ENCODE results near the gene SALL4. TPM values are rescaled to one million over a fixed set of nuclear protein-coding genes. Genes with fewer than 3 reads are reported as not detected.

The SALL4 gene
- total RNA-seq, 4 donors from 2014 or later, result not detected

GRCh38 chr20:51750037-51750769 lies 52.1 kb downstream of the SALL4 start:
- Histone ChIP-seq H3K27me3 (no peaks in the 10 kb centered on the region), H3K4me3 (no peak overlapping the region), H3K27ac (replicated peaks in 1 of 4) (peak overlapping the region; percentile 47 to 78 (median 57)), H3K4me1 (peaks cover 26 to 45% (median 44%) of the 10 kb centered on the region in 4 donors), H3K36me3 (no peaks in the 10 kb centered on the region), H3K9me3 (no peaks in the 10 kb centered on the region)
- WGBS, result 69% methylated on average over 19 of the region's 19 CpGs
- TF ChIP-seq POLR2AphosphoS5 (IDR thresholded peaks at IDR 0.05) (peak; percentile 31 to 79), CTCF (IDR thresholded peaks at IDR 0.05) (no peak), EP300 (IDR thresholded peaks at IDR 0.05) (no peak), POLR2A (IDR thresholded peaks at IDR 0.05; ENCODE audit: low read depth) (no peak)
- DNase-seq (ENCODE audit: extremely low spot score), result no peak
- intact Hi-C loops (cut with DNase I), result no loop called here

- 10% methylated on average over 1 of the region's 1 CpG for WGBS
Measured at GRCh38 chr20:51749674-51750036, 52.7 kb downstream of the SALL4 start.

DNA sequence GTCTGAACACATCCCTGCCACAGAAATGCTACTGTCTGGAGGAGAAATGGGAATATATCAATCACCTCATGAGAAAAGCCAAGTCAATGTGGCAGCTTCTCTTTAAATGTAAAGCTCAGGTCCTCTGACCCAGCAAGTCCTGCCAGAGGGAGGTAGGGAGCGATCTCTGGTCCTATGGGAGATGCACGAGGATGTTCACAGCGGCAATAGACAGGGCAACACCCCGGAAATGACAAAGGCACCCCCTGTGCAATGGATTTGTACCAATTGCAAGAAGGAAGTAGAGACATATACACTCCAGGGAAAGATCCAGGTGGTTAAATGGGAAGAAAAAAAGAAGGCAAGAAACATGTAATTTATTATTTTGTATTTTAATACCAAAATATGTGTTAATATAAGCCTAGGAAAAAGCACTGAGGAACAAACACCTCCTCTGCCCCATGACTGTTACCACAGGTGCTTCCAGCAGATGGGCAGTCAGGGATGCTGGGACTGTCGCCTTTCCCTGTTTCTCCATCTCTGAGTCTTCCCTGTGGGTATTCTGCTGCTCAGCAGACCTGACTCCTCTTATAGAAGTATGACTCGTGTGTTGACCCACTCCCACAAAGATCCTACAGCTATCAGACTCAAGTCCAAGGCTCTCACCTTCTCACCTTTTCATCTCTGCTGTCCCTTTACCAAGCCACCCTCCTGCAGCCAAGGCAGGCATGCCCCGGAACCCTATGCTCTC lies 55.0 kb downstream of the SALL4 start:
- H3K27ac ChIP-seq (replicated peaks in 1 of 4), result no peak overlapping the region
- H3K9me3 ChIP-seq, result no peaks in the 10 kb centered on the region
- no peaks in the 10 kb centered on the region for H3K36me3 ChIP-seq
- no peak for DNase-seq (ENCODE audit: extremely low spot score)
- 83% methylated on average over 7 of the region's 7 CpGs for WGBS
- intact Hi-C loops (cut with DNase I), result no loop called here
- no peaks in the 10 kb centered on the region for H3K27me3 ChIP-seq
- no peak for TF ChIP-seq POLR2A (IDR thresholded peaks at IDR 0.05; ENCODE audit: low read depth)
- no peak for TF ChIP-seq CTCF (IDR thresholded peaks at IDR 0.05)
- TF ChIP-seq POLR2AphosphoS5 (IDR thresholded peaks at IDR 0.05), result no peak
- TF ChIP-seq EP300 (IDR thresholded peaks at IDR 0.05), result no peak
- H3K4me1 ChIP-seq, result peaks cover 22 to 51% (median 38%) of the 10 kb centered on the region in 4 donors
- no peak overlapping the region for H3K4me3 ChIP-seq

More at GRCh38 chr20:51749674-51750036, 52.7 kb downstream of the SALL4 start:
- H3K27me3 ChIP-seq, result no peaks in the 10 kb centered on the region
- no peaks in the 10 kb centered on the region for H3K36me3 ChIP-seq
- intact Hi-C loops (cut with DNase I), result no loop called here
- H3K9me3 ChIP-seq, result no peaks in the 10 kb centered on the region
- H3K4me3 ChIP-seq, result no peak overlapping the region
- peaks cover 26 to 47% (median 44%) of the 10 kb centered on the region in 4 donors for H3K4me1 ChIP-seq
- no peak for TF ChIP-seq POLR2A (IDR thresholded peaks at IDR 0.05; ENCODE audit: low read depth)
- no peak for TF ChIP-seq EP300 (IDR thresholded peaks at IDR 0.05)
- TF ChIP-seq POLR2AphosphoS5 (IDR thresholded peaks at IDR 0.05), result no peak
- TF ChIP-seq CTCF (IDR thresholded peaks at IDR 0.05), result no peak
- DNase-seq (ENCODE audit: extremely low spot score), result no peak
- H3K27ac ChIP-seq (replicated peaks in 1 of 4), result peak overlapping the region; percentile 47 to 78 (median 57)

- intact Hi-C loops (cut with DNase I), result no loop called here
- TF ChIP-seq CTCF (IDR thresholded peaks at IDR 0.05), result no peak
- no peak for TF ChIP-seq POLR2A (IDR thresholded peaks at IDR 0.05; ENCODE audit: low read depth)
- no peak for TF ChIP-seq EP300 (IDR thresholded peaks at IDR 0.05)
- TF ChIP-seq POLR2AphosphoS5 (IDR thresholded peaks at IDR 0.05), result no peak
- Histone ChIP-seq H3K27me3 (no peaks in the 10 kb centered on the region), H3K4me3 (no peak overlapping the region), H3K9me3 (no peaks in the 10 kb centered on the region), H3K27ac (replicated peaks in 1 of 4) (no peak overlapping the region), H3K36me3 (no peaks in the 10 kb centered on the region), H3K4me1 (peaks cover 18 to 46% (median 35%) of the 10 kb centered on the region in 4 donors)
- 97% methylated on average over 3 of the region's 3 CpGs for WGBS
- no peak for DNase-seq (ENCODE audit: extremely low spot score)
Measured at GRCh38 chr20:51745804-51746203, 56.5 kb downstream of the SALL4 start.

All from esophagus muscularis mucosa (tissue), 4 donors.